ENCODE results near the gene ANKS1B.

Gene ANKS1B

DNA sequence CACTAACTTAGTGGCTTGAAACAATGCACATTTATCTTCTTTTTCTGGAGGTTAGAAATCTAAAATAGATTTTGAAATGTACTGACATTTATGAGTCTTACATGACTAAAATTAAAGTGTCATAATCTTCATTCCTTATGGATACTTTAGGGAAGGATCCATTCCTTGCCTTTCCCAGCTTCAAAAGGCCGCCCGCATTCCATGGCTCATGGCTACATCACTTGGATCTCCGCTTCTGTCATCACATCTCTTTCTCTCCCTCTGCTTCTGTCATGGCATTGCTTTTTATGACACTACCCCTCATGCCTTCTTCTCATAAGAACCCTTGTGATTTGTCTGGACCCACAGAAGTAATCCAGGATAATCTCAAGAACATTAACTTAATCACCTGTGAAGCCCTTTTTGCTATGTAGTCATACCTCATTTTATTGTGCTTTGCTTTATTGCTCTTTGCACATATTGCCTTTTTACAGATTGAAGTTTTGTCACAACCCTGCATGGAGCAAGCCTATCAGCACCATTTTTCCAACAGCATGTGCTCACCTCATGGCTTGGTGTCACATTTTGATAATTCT is 270.7 kb downstream of the ANKS1B start:
- Histone ChIP-seq H3K9me3 (ENCODE audit: control insufficient read depth in 2 of 2, low read length in 2 of 2) (no peaks in the 10 kb centered on the region), H3K27me3 (ENCODE audit: control insufficient read depth in 2 of 2, insufficient read depth in 2 of 2, low read length in 2 of 2) (no peaks in the 10 kb centered on the region), H3K4me3 (ENCODE audit: low read length in 2 of 2) (no peak overlapping the region), H3K36me3 (ENCODE audit: control insufficient read depth in 2 of 2, insufficient read depth in 2 of 2, low read length in 2 of 2) (no peaks in the 10 kb centered on the region), H3K9ac (ENCODE audit: low read depth in 1 of 2, low read length in 2 of 2) (no peak overlapping the region), H3K4me1 (ENCODE audit: control insufficient read depth in 2 of 2, insufficient read depth in 2 of 2, low read length in 2 of 2) (no peaks in the 10 kb centered on the region), H3K27ac (ENCODE audit: low read depth in 2 of 2, low read length in 2 of 2) (no peak overlapping the region)

DNA sequence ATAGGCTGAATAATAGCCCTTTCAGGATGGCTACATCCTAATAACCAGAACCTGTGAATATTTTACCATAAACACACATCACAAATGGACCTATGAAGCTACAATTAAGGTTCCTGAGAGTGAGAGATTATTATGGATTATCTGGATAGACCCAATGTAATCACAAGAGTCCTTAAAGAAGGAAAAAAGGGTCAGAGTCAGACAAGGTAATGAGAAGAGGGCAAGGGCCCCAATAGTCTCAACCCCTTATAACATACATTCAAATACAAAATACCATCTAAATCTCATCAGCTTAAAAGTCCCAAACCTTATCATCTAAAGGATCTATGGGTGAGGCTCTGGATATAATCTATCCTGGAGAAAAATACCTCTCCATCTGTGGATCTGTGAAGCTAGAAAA is 272.5 kb downstream of the ANKS1B start:
- no peaks in the 10 kb centered on the region for H3K4me1 ChIP-seq (ENCODE audit: control insufficient read depth in 2 of 2, insufficient read depth in 2 of 2, low read length in 2 of 2)

GRCh38 chr12:99711246-99711645 is 273.5 kb downstream of the ANKS1B start:
- no peaks in the 10 kb centered on the region for H3K4me1 ChIP-seq (ENCODE audit: control insufficient read depth in 2 of 2, insufficient read depth in 2 of 2, low read length in 2 of 2)
- no peak overlapping the region for H3K27ac ChIP-seq (ENCODE audit: low read depth in 2 of 2, low read length in 2 of 2)
- H3K9me3 ChIP-seq (ENCODE audit: control insufficient read depth in 2 of 2, low read length in 2 of 2), result no peaks in the 10 kb centered on the region
- no peaks in the 10 kb centered on the region for H3K27me3 ChIP-seq (ENCODE audit: control insufficient read depth in 2 of 2, insufficient read depth in 2 of 2, low read length in 2 of 2)
- H3K36me3 ChIP-seq (ENCODE audit: control insufficient read depth in 2 of 2, insufficient read depth in 2 of 2, low read length in 2 of 2), result no peaks in the 10 kb centered on the region
- no peak overlapping the region for H3K4me3 ChIP-seq (ENCODE audit: low read length in 2 of 2)
- H3K9ac ChIP-seq (ENCODE audit: low read depth in 1 of 2, low read length in 2 of 2), result no peak overlapping the region

More for the DNA sequence above, 272.5 kb downstream of the ANKS1B start:
- H3K9me3 ChIP-seq (ENCODE audit: control insufficient read depth in 2 of 2, low read length in 2 of 2), result no peaks in the 10 kb centered on the region
- no peaks in the 10 kb centered on the region for H3K36me3 ChIP-seq (ENCODE audit: control insufficient read depth in 2 of 2, insufficient read depth in 2 of 2, low read length in 2 of 2)
- no peak overlapping the region for H3K4me3 ChIP-seq (ENCODE audit: low read length in 2 of 2)
- no peaks in the 10 kb centered on the region for H3K27me3 ChIP-seq (ENCODE audit: control insufficient read depth in 2 of 2, insufficient read depth in 2 of 2, low read length in 2 of 2)
- H3K9ac ChIP-seq (ENCODE audit: low read depth in 1 of 2, low read length in 2 of 2), result no peak overlapping the region
- H3K27ac ChIP-seq (ENCODE audit: low read depth in 2 of 2, low read length in 2 of 2), result no peak overlapping the region

DNA sequence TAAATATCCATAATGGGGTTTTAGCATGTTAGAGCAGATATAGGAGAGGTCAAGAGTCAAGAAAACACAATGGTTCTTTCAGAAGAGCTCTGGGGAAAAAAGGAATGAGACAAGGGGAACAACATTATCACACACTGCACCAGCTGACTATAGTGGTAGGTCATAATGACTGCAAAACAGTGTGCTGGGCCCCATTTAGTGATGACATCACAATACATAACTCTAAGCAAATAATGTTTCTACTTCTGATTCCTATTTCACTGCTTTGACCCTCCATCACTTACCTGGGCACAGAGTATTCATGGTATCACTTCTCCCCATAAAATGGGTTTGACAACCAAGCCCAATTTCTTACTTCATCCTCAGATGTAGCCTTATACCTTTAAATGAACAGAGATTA is 275.1 kb downstream of the ANKS1B start:
- Histone ChIP-seq H3K4me3 (ENCODE audit: low read length in 2 of 2) (no peak overlapping the region), H3K9me3 (ENCODE audit: control insufficient read depth in 2 of 2, low read length in 2 of 2) (no peaks in the 10 kb centered on the region), H3K9ac (ENCODE audit: low read depth in 1 of 2, low read length in 2 of 2) (no peak overlapping the region), H3K27me3 (ENCODE audit: control insufficient read depth in 2 of 2, insufficient read depth in 2 of 2, low read length in 2 of 2) (no peaks in the 10 kb centered on the region), H3K27ac (ENCODE audit: low read depth in 2 of 2, low read length in 2 of 2) (no peak overlapping the region), H3K36me3 (ENCODE audit: control insufficient read depth in 2 of 2, insufficient read depth in 2 of 2, low read length in 2 of 2) (no peaks in the 10 kb centered on the region), H3K4me1 (ENCODE audit: control insufficient read depth in 2 of 2, insufficient read depth in 2 of 2, low read length in 2 of 2) (no peaks in the 10 kb centered on the region)

DNA sequence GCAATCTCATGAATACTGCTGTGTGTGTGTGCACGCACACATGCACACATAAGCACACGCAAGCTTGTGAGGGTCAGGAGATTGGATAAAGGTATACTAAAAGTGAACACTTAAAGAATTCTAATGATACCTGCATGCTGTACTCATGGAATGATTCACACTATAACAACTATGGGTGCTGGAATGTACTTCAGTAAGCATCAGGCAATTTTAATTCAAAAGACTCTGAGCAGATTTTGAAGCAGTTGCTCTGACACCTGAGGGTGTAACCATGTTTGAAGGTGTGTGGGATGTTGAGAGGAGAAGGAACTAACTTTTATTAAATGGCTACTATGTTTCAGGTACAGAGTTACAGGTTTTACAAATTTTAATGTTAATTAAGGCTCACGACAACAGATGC is 275.6 kb downstream of the ANKS1B start:
- no peaks in the 10 kb centered on the region for H3K9me3 ChIP-seq (ENCODE audit: control insufficient read depth in 2 of 2, low read length in 2 of 2)
- no peak overlapping the region for H3K4me3 ChIP-seq (ENCODE audit: low read length in 2 of 2)
- no peaks in the 10 kb centered on the region for H3K27me3 ChIP-seq (ENCODE audit: control insufficient read depth in 2 of 2, insufficient read depth in 2 of 2, low read length in 2 of 2)
- H3K36me3 ChIP-seq (ENCODE audit: control insufficient read depth in 2 of 2, insufficient read depth in 2 of 2, low read length in 2 of 2), result no peaks in the 10 kb centered on the region
- no peaks in the 10 kb centered on the region for H3K4me1 ChIP-seq (ENCODE audit: control insufficient read depth in 2 of 2, insufficient read depth in 2 of 2, low read length in 2 of 2)
- no peak overlapping the region for H3K9ac ChIP-seq (ENCODE audit: low read depth in 1 of 2, low read length in 2 of 2)
- H3K27ac ChIP-seq (ENCODE audit: low read depth in 2 of 2, low read length in 2 of 2), result no peak overlapping the region

DNA sequence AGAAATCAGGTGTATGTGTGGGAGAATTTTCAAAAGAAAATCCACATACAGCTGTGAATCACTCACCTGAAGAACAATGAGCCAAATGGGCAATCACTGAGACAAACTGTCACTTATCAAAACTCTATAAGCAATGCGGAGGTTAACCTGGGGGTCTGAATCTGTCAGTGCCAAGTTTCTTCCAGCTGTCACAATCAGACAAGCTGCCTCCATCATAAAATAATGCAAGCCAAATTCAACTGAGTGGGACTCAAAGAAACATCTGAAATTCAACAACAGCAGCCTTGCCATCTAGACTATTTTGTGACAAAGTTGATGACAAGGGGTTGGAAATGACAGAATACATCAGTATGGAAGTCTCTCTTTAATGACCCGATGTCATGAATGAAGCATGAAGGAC is 276.9 kb downstream of the ANKS1B start:
- no peak overlapping the region for H3K27ac ChIP-seq (ENCODE audit: low read depth in 2 of 2, low read length in 2 of 2)

DNA sequence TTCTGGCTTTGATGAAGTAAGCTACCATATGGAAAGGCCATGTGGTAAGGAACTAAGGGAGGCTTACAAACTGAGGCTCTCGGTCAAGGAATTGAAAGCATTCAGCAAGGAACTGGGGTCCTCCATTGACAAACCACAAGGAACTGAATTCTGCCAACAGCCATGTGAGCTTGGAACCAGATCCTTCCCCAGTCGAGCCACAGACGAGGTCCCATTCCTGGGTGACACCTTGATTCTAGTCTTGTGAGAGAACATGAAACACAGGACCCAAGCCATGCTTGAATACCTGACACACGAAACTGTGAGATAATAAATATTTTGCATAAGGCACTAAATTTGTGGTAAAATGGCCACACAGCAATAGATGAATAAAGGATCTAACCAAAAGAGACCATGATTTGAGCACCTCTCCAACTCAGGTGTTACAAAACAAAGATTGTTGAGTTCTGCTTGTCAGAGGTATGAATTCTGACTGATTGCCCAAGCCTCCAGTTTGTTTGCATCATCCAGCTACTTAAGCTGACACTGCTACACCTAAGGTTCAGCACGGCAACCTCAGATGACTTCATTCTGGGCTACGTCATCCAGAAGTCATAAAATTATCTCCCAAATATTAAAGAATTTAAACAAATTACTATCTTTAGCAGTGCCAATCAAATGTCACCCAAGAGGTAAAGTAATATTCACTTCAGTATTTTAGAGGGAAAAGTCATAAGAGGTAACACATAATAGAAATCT is 277.8 kb downstream of the ANKS1B start:
- Histone ChIP-seq H3K27me3 (ENCODE audit: control insufficient read depth in 2 of 2, insufficient read depth in 2 of 2, low read length in 2 of 2) (no peaks in the 10 kb centered on the region), H3K4me1 (ENCODE audit: control insufficient read depth in 2 of 2, insufficient read depth in 2 of 2, low read length in 2 of 2) (no peaks in the 10 kb centered on the region), H3K4me3 (ENCODE audit: low read length in 2 of 2) (no peak overlapping the region), H3K9me3 (ENCODE audit: control insufficient read depth in 2 of 2, low read length in 2 of 2) (no peaks in the 10 kb centered on the region), H3K27ac (ENCODE audit: low read depth in 2 of 2, low read length in 2 of 2) (no peak overlapping the region), H3K9ac (ENCODE audit: low read depth in 1 of 2, low read length in 2 of 2) (no peak overlapping the region), H3K36me3 (ENCODE audit: control insufficient read depth in 2 of 2, insufficient read depth in 2 of 2, low read length in 2 of 2) (no peaks in the 10 kb centered on the region)

More for the DNA sequence above, 276.9 kb downstream of the ANKS1B start:
- Histone ChIP-seq H3K36me3 (ENCODE audit: control insufficient read depth in 2 of 2, insufficient read depth in 2 of 2, low read length in 2 of 2) (no peaks in the 10 kb centered on the region), H3K27me3 (ENCODE audit: control insufficient read depth in 2 of 2, insufficient read depth in 2 of 2, low read length in 2 of 2) (no peaks in the 10 kb centered on the region), H3K4me3 (ENCODE audit: low read length in 2 of 2) (no peak overlapping the region), H3K4me1 (ENCODE audit: control insufficient read depth in 2 of 2, insufficient read depth in 2 of 2, low read length in 2 of 2) (no peaks in the 10 kb centered on the region), H3K9me3 (ENCODE audit: control insufficient read depth in 2 of 2, low read length in 2 of 2) (no peaks in the 10 kb centered on the region), H3K9ac (ENCODE audit: low read depth in 1 of 2, low read length in 2 of 2) (no peak overlapping the region)

DNA sequence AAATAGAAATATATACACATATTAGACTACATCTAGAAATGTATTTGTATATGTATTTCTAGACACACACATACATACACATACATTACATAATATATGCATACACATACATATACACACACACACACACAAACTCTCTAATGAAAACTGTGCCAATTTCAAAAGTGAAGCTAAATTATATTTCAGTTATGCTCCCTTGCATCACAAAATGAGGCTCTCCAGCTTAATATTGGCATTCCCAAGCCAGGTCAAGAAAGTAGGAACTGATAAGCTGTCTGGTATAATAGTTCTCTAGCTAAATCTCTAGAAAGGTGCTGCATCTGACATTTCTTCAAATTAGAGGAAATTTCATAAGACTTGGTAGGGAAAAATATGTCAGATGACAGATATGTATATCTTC is 280.3 kb downstream of the ANKS1B start:
- no peaks in the 10 kb centered on the region for H3K9me3 ChIP-seq (ENCODE audit: control insufficient read depth in 2 of 2, low read length in 2 of 2)
- no peaks in the 10 kb centered on the region for H3K4me1 ChIP-seq (ENCODE audit: control insufficient read depth in 2 of 2, insufficient read depth in 2 of 2, low read length in 2 of 2)
- no peak overlapping the region for H3K4me3 ChIP-seq (ENCODE audit: low read length in 2 of 2)
- H3K27me3 ChIP-seq (ENCODE audit: control insufficient read depth in 2 of 2, insufficient read depth in 2 of 2, low read length in 2 of 2), result no peaks in the 10 kb centered on the region
- no peak overlapping the region for H3K27ac ChIP-seq (ENCODE audit: low read depth in 2 of 2, low read length in 2 of 2)
- H3K9ac ChIP-seq (ENCODE audit: low read depth in 1 of 2, low read length in 2 of 2), result no peak overlapping the region
- no peaks in the 10 kb centered on the region for H3K36me3 ChIP-seq (ENCODE audit: control insufficient read depth in 2 of 2, insufficient read depth in 2 of 2, low read length in 2 of 2)

- Histone ChIP-seq H3K4me1 (ENCODE audit: control insufficient read depth in 2 of 2, insufficient read depth in 2 of 2, low read length in 2 of 2) (no peaks in the 10 kb centered on the region), H3K9ac (ENCODE audit: low read depth in 1 of 2, low read length in 2 of 2) (no peak overlapping the region), H3K36me3 (ENCODE audit: control insufficient read depth in 2 of 2, insufficient read depth in 2 of 2, low read length in 2 of 2) (no peaks in the 10 kb centered on the region), H3K9me3 (ENCODE audit: control insufficient read depth in 2 of 2, low read length in 2 of 2) (no peaks in the 10 kb centered on the region), H3K4me3 (ENCODE audit: low read length in 2 of 2) (no peak overlapping the region), H3K27ac (ENCODE audit: low read depth in 2 of 2, low read length in 2 of 2) (no peak overlapping the region), H3K27me3 (ENCODE audit: control insufficient read depth in 2 of 2, insufficient read depth in 2 of 2, low read length in 2 of 2) (no peaks in the 10 kb centered on the region)
Observed at GRCh38 chr12:99704036-99704435, 280.7 kb downstream of the ANKS1B start.

DNA sequence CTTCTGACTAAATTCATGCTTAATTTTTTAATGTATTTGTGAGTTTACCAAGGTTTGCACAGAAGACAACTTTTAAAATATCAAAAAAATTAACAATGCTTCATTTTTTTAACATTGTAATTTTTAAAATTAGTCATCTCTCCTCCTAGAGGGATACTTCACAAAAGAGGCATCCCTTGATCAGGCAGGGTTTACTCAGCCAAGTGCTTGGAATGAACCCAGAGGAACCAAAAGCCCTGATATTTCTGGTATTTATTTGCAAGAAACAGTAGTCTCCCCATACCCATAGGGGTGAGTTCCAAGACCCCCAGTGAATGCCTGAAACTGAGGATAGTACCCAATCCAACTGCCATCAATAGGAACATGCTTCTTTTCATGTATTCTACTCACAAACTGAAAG is 284.7 kb downstream of the ANKS1B start:
- no peak overlapping the region for H3K9ac ChIP-seq (ENCODE audit: low read depth in 1 of 2, low read length in 2 of 2)
- no peaks in the 10 kb centered on the region for H3K27me3 ChIP-seq (ENCODE audit: control insufficient read depth in 2 of 2, insufficient read depth in 2 of 2, low read length in 2 of 2)
- H3K4me3 ChIP-seq (ENCODE audit: low read length in 2 of 2), result no peak overlapping the region
- no peak overlapping the region for H3K27ac ChIP-seq (ENCODE audit: low read depth in 2 of 2, low read length in 2 of 2)
- no peaks in the 10 kb centered on the region for H3K36me3 ChIP-seq (ENCODE audit: control insufficient read depth in 2 of 2, insufficient read depth in 2 of 2, low read length in 2 of 2)
- no peaks in the 10 kb centered on the region for H3K4me1 ChIP-seq (ENCODE audit: control insufficient read depth in 2 of 2, insufficient read depth in 2 of 2, low read length in 2 of 2)
- no peaks in the 10 kb centered on the region for H3K9me3 ChIP-seq (ENCODE audit: control insufficient read depth in 2 of 2, low read length in 2 of 2)

Data from mucosa of rectum (tissue), 2 donors.